Inferior parietal cortex (tissue), 1 donor: ENCODE results near the gene AGAP9.
"Not testable (repeated sequence)": the region's sequence is repeated elsewhere in the genome, so short reads cannot be mapped to it uniquely, and the experiment has no call there.

Experiments used
- DNase-seq: peaks from one replicate; pipeline ENCODE4 v3.0.0-alpha.2; 2016; ENCODE audit errors: extremely low spot score

The AGAP9 gene

DNA sequence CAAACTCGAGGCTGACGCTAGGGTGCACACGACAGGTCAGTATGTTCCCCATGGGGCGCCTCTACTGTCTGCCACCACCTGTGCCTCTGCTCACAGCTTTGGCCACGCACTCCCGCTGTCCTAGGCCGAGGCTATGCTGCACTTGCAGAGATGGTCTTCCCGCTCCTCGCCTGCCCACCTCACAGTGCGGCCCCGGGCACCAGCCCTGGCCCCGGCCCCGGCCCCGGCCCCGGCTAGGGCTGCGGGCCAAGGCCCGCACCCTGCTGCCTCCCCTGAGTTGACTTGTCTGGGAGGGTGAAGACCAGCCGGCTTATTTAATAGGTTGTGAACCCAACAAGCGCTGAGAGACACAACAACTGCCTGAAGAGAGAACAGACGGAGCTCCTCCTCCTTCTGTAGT lies at the start of gene AGAP9:
AGAP9 (minus strand) TSS at position 164 of the 400 bp plus-strand sequence; CDS start at position 52, 112 bp downstream.
- not testable (repeated sequence) for DNase-seq

DNA sequence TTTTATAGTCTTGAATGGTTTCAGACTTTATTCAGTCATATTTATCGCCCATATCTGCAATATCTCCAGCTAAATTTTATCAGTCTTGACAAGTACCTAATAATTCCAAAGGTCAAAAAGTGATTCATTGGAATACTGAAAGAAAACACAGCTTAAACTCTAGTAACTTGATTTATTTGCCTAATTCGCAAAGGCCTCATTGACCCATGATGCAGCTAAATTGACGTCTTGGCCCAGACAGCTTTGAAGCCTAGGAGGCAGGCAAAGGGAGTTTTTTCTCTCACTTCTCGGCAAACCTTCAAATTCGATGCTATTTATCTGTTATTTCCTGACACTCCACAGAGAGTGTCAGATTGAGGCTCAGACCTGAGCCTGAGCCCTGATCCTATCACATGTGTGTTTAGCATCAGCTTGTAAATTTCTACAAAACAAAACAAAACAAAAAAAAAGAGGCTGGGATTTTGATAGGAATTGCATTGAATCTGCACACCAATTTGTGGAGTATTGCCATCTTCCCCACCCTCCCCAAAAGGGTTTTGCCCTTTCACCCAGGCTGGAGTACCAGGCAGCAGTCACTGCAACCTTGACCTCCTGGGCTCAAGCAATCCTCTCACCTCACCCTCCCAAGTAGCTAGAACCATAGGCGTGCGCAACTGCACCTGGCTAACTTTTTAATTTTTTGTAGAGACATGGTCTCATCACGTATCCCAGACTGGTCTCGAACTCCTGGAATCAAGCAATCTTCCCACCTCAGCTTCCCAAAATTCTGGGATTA lies 47.9 kb upstream of the AGAP9 start:
- DNase-seq, result not testable (repeated sequence)

DNA sequence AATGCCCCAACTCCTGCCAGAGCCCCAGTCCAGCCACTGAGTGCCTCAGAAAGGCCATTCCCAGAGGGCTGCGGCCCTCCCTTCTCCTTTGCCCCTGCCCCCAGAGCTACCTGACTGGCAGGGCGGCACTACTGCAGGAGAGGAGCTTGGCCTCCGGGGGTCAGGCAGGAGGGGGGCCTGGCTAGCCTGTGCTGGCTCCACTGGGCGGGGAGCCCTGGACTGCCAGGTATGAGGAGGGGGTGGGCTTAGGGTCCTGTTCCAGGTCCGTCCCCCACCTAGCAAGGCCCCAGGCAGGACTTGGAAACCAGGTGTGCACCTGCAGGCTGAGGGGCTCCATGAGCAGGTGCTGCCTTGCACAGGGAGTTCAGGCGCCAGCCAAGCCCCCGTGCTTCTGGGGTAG lies 43.3 kb upstream of the AGAP9 start:
- DNase-seq, result not testable (repeated sequence)

DNA sequence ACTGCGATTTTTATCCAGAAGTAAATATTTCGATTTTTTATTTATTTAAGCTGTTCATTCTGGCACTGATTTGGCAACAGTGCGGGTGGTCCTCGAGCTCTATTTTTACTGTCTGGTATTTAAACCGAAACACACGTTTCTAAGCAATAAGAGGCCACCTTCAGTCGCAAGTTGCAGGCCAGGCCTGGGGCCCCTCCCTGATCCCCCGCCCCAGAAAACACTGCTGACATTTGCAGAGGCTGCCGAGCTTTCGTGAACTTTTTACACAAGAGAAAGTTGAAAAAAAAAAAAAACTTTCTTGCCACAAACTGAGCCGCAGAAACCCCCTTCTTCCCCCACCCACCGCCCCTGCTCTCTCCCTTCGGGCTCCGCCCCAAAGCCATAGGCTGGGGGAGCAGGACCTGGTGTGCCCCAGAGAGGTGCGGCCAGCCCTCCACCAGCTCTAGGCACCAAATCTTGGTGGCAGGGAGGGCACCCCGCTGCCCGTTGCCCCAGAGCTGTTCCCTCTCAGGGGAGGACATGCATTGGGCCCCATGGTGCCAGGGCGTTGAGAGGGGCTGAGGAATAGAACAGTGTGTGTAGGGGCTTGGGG lies 42.8 kb upstream of the AGAP9 start:
- DNase-seq, result not testable (repeated sequence)

DNA sequence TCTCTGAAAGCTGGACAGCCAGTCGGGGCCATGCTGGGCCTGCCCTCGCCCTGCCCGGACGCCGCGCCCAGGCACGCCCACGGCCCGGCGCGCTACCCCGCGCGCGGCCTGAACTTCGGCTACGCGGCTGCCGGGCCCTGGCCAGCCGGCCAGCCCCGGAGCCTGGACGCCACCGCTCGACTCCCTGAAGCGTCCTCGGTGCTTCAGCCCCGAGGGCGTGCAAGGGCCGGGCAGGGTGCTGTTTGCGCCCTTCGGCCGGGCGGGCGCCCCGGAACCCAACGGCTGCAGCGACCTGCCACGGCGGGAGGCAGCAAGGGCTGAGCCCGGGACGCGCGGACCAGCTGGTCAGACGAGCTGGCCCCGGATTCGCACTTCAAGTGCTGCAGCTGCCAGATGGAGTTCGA lies 42.1 kb upstream of the AGAP9 start:
- not testable (repeated sequence) for DNase-seq

DNA sequence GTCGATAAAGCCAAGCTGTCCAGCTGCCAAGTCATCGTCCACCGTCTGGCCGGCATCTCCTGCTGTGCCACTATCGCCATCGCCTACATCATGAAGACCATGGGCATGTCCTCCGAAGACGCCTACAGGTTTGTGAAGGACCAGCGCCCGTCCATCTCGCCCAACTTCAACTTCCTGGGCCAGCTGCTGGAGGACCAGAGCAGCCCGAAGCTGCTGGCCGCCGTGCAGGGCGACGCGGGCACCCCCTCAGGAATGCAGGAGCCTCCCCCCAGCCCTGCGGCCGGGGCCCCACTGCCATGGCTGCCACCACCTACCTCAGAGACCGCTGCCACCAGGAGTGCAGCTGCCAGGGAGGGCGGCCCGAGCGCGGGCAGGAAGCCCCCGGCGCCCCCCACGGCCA lies 41.5 kb upstream of the AGAP9 start:
- not testable (repeated sequence) for DNase-seq

DNA sequence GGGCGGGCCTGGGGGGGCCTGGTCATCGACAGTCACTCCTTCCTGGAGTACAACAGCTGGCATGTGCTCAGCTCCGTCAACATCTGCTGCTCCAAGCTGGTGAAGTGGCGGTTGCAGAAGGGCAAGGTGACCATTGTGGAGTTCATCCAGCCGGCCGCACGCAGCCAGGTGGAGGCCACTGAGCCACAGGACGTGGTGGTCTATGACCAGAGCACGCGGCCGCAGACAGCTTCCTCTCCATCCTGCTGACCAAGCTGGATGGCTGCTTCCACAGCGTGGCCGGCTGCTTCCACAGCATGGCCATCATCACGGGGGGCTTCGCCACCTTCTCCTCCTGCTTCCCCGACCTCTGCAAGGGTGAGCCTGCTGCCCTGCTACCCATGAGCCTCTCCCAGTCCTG lies 40.9 kb upstream of the AGAP9 start:
- DNase-seq, result not testable (repeated sequence)

DNA sequence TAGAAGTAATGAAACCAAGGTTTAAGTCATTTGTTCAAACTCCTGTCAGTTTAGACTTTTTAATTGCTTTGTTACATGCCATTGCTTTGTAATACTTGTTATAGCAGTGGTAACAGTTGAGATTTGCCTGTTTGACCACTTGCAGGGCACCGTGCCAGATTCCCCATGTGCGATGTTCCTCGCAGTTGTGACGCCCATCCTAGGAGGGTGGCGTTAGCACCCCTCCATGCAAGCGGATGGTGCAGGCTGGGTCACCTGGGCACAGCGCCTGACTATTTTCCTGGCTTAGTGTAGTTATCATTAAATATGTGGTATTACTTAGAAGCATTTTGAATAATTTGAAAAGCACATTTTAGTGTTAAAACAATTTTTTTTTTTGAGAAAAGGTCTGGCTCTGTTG lies 37.0 kb upstream of the AGAP9 start:
- DNase-seq, result not testable (repeated sequence)

DNA sequence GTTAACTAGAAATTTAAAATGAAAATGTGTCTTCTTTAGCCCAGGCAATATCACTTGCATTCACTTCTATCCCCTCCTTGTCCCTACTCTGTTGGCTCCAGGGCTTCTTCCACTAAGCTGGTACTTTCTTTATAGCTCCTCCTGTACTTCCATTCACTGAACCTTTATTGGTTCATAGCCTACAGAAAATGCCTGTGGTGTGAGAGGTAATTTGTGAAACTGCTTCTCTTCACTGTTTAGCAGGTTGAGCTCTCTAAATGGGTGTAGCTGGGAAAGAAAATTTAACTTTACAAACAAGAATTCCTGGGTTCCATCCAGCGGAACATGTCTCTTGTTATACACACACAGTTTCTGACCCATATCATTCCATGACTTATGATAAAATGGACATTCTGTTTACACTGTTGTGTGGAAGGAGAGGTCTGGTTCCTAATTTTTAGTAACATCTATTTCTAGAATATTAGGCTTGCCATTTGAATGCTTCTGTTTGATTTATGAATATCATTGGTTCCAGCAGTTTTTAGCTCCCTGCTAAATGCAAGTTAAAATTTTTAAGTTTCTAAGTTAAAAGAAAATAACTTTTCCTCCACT lies 36.4 kb upstream of the AGAP9 start:
- not testable (repeated sequence) for DNase-seq

DNA sequence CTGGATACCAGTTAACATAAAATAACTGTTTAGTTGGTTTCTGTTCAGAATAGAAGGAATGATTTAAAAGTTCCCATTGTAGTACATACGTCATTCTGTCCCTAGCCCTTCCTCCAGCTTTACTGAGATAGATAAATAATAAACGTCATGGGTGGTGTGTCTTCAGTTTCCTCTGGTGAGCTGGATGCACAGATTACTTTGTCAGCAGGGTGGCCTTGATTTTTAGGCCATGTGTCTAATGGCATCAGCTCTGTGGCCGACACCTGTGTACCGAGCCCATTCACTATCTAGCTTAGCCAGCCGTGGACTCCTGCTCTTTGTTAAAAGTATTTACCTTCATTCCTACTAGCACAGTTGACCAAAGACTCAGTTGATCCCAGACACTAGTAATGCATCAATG lies 34.7 kb upstream of the AGAP9 start:
- DNase-seq, result not testable (repeated sequence)

DNA sequence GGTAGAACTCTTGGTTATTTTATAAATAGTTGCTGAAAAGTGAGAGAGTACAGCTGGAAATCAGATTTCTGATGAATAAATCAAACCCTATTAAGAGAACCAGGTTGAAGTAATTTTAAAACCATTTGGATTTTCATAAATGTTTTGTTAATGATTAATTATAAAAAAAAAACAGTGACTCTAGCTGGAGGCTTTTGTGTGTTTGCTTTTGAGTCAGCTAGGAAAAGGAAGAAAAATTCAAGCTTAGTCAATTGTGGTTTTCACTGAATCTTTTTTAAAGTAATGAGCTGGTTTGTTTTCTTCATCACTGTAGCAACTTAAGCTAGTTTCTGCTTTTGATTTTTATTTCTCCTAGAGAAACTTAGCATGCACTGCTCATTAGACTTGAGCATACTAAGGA lies 34.2 kb upstream of the AGAP9 start:
- not testable (repeated sequence) for DNase-seq

DNA sequence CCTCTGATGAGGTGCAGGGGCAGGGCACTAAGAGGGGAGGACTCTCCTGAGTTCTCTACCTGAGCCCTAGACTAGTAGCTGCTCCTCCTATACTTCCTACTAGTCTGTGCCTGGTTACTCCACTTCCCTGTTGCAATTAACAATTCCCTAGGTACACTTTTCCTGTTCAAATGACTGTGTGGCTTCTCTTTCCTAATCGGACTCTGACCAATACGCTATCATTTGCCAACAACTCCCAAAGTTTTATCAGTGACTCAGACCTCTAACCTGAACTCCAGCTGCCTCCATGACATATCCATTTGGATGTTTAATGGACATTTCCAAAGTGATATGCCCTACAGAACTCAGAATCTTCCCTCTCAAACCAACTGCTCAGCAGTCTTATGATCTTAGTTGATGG lies 31.9 kb upstream of the AGAP9 start:
- DNase-seq, result not testable (repeated sequence)

DNA sequence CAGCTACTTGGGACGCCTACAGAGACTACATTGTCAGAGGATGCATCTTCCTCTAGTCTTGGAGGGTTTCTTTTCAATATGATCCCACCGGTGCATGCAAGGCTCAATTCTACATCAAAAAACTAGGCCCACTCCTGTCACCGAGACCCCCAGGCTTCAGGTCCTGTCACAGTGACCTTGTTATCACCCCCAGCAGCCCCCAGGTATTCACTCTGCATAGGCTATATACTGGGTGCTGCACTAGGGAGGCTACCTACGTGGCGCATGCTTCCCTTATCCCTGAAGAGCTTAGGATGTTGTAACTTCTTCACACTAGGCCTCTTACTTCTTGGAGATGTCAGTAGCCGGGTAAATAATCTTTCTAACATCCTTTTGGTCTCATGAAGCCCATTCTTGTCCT lies 31.1 kb upstream of the AGAP9 start:
- not testable (repeated sequence) for DNase-seq

DNA sequence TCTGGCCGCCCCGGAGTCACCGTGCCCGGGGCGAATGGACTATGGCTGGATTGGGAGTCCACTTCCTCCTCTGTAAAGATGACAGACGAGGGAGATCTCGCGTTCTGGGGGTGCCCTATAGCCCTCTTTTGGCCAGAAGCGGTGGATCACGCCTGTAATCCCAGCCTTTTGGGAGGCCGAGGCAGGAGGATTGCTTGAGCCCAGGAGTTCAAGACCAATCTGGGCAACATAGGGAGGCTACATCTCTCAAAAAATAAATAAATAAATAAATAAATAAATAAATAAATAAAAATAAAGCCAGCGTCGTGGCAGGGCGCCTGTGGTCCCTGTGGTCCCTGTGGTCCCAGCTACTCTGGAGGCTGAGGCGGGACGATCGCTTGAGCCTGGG lies 30.4 kb upstream of the AGAP9 start:
- peak; percentile 1 for DNase-seq

DNA sequence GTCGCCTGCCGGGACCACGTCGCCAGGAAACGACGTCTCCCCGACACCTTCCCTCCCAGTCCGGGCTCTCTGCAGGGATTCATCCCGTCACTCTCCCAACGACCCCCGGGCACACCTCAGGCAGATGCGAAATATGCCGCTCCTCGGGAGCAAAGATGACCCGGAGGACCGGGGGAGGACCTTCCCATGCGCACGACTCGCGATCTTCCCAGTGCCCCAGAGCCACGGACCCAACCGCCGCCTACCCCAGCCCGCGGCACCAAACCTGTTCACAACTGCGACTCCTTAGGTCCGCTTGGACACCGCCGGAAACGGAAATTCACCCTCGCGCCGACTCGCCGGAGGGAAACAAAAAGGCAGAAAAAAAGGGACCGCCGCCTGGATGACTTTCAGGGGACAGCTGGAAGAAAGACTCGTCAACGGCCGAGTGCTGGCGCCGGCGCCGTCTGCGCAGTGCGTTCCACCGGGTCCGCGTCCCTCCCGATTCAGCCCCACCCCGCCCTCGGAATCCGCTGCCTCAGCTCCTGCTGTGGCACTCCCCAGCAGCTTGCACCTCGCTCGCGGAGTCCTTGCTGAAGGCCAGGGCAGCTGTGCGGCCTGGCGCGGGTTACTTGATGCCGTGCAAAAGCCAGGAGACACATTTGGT lies 29.9 kb upstream of the AGAP9 start:
- DNase-seq, result peak; percentile 75

DNA sequence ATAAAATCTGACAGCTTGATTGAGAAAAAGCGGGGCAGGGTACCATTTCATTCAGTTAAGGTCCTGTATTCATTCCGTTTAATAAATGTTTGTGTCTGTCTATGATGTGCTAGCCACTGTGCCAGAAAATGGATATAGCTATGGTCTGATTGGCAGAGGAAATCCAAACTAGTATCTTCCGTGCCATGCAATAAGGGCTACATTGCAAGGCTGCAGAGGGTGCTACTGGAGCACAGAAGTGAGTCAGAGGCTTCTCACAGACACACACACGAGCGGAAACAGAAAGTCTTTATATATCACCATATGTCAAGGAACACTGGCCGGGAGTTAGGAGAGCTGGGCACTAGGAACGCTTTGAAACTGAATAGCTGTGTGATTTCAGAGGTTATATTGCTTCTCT lies 29.3 kb upstream of the AGAP9 start:
- peak; percentile 40 for DNase-seq

DNA sequence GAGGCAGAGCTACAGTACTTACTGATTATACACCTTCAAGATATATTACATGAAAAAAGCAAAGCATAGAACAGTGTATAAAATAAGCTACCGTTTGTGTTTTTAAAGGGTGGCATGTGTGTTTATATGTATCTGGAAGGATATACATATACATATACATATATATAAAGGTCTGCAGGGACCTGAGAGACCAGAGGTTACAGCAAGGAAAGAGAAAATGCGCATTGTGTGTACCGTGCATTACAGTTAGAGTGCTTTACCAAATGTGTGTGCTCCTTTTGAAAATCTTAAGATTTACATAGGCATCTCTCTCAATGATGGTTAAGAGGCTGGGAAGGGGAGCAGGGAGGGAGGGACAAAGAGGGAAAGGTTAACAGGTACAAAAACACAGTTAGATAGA lies 23.8 kb upstream of the AGAP9 start:
- not testable (repeated sequence) for DNase-seq

DNA sequence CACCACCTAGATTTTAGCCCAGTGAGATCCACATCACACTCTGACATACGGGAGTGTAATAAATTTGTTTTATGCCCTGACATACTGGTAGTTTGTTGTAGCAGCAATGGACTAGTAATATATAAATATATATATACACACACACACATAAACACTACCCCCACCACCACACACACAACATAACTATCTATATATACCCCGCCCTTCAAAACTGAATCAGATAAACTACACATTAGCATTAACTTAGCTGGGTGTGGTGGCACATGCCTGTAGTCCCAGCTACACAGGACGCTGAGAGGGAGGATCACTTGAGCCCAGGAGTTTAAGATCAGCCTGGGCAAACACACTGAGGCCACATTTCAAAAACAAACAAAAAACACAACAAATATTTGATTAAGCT lies 13.0 kb upstream of the AGAP9 start:
- DNase-seq, result not testable (repeated sequence)

DNA sequence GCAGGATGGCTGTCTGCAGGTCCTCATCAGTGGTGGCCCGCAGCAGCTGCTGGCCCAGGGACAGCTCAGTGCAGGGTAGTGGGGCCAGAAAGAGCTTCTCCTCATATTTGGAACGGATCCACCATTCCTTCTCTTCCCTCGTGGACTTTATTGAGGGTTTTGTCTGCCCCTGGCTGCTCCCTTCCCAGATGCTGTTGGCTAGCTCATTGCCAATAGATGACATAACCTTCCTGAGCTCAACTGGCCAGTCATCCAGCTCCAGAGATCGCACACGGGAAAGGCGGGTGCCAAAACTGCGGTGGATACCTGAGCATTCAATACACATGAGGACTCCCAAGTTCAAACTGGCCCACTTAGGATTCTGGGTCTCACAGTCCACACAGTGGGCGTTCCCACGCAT lies 21.1 kb downstream of the AGAP9 start:
- not testable (repeated sequence) for DNase-seq

DNA sequence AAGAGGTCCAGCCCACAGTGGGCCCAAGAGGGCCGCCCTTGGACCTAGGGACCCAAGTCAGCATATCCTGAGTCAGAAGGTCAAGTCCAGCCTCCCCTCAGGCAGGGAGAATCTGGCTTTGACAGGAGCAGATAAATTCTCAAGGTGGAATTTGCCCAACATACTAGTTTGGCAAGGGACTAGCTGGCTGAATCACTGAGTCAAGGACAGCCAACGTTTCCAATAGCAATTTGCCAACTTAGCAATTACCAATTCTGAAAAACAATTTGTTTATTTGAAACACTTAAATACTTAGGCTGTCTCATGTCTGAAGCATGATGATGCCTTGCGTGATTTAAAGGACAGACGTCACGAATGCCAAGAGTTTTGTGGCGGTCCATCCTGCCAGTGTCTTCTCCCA lies 29.2 kb downstream of the AGAP9 start:
- DNase-seq, result not testable (repeated sequence)

DNA sequence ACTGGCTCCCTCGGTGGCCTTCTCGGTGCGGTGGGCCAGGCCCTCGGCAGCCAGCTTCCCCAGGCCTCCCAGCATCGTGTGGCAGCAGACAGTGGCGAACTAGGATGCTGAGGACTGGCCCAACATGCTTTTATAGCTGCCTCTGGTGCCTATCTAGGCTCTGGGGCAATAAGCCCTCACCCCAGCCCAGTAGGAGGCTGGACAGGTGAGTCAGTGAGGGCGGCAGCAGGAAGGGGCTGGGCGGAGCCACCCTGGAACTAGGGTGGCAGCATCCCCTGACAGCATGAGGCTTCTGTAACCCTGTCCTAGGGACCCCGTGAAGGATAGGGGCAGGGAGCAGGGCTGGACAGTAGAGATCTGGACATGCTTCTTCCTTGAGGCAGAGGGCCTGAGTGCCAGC lies 31.8 kb downstream of the AGAP9 start, which contains the start of gene FAM25G:
FAM25G (minus strand) TSS at position 101 of the 400 bp plus-strand sequence; CDS start at position 75, 26 bp downstream.
- DNase-seq, result not testable (repeated sequence)

DNA sequence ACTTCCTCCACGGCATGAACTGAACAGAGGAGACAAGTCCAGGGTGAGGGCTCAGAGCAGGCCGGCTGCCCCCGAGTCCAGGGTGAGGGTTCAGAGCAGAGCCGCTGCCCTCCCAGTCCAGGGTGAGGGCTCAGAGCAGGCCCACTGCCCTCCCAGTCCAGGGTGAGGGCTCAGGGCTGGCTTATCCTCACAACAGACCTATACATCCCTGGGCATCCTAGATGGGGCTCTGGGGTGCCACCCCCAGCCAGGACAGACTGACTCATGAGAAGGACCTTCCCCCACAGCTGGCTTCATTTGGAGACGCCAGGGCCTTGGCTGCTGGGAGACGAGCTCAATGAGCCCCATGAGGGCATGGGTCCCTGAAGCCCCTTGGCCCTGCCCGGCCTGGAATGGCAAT lies 33.8 kb downstream of the AGAP9 start:
- not testable (repeated sequence) for DNase-seq
